ENCODE results near the gene ALS2. TPM values are rescaled to one million over a fixed set of nuclear protein-coding genes. Genes with fewer than 3 reads are reported as not detected.

The ALS2 gene
- total RNA-seq, 1 experiment from 2014 or later: 28.4 TPM

DNA sequence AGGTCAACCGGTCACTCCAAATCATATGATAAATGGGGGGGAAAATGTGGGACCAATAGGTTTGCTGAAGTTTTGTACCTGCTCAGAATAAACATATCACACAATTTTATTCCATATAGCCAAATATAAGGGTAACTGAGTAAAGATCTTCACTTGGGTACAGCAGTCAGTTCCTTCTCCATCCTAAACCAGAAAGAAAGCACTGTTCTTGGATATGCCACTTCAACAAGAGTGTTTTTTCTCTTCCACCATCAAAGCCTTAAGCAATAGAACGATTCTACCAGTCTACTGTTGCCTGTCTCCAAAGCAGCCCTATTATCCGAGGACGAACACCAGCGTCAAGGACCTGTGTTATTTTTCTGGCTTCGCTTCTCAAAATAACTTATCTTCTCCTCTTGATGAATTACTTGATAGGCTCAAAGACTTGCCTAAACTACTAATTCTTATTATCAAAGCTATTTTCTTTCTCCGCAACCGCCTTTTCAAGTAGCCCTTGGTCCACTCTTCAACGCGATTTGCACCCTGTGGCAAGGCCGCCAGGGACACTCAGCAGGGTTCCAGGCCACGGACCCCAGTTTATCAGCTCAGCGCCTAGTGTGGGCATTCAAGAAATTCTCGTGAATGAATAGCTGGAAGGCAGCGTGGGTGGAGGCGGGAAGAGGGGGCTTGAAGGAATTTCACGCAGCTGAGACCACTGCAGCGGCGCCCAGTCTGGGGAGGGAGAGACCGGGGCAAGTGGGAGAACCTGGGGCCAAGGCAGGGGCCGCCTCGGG, 646 bp downstream of the ALS2 start:
- Histone ChIP-seq H3K18ac (ENCODE audit: insufficient read length, low read depth, low read length) (peak overlapping the region; percentile 73), H3K23ac (ENCODE audit: insufficient read length, low read depth, low read length) (no peak overlapping the region), H2BK15ac (ENCODE audit: low read depth, low read length) (no peak overlapping the region), H3K79me2 (ENCODE audit: insufficient read depth, low read length) (peaks cover 12% of the 10 kb centered on the region; the same call in 1 of the 2 replicates), H4K20me1 (ENCODE audit: control insufficient read depth, insufficient read depth, insufficient read length) (no peaks in the 10 kb centered on the region), H4K5ac (ENCODE audit: insufficient read length, low read depth, low read length) (no peak overlapping the region), H3T11ph (ENCODE audit: low read length) (no peak overlapping the region), H3K56ac (ENCODE audit: insufficient read length, low read depth, low read length) (no peak overlapping the region), H3K4me1 (ENCODE audit: insufficient read depth, low read length) (peaks cover 4% of the 10 kb centered on the region; the same call in 1 of the 2 replicates), H4K8ac (replicated peaks; ENCODE audit: insufficient read length, low read depth, low read length) (no peak overlapping the region), H3K23me2 (ENCODE audit: insufficient read length, low read depth, low read length, poor library complexity, severe bottlenecking) (peaks cover 15% of the 10 kb centered on the region), H2BK120ac (ENCODE audit: low read depth, low read length, poor library complexity, severe bottlenecking) (no peak overlapping the region), H3K9ac (ENCODE audit: extremely low read depth, insufficient read length, low read length) (peak overlapping the region; percentile 78), H2BK5ac (ENCODE audit: insufficient read length, low read length) (no peak overlapping the region), H2BK20ac (ENCODE audit: low read depth, low read length, poor library complexity, severe bottlenecking) (no peak overlapping the region), H3K27ac (ENCODE audit: insufficient read length, low read depth, low read length) (peak overlapping the region; percentile 18), H3K14ac (ENCODE audit: insufficient read depth, low read length) (peak overlapping the region; percentile 86), H2AK5ac (ENCODE audit: insufficient read length, low read length) (no peak overlapping the region), H4K91ac (ENCODE audit: insufficient read length, low read depth, low read length) (no peak overlapping the region), H3K79me1 (ENCODE audit: insufficient read depth, low read depth, low read length, poor library complexity, severe bottlenecking) (no peaks in the 10 kb centered on the region), H3K4ac (ENCODE audit: low read depth, low read length) (no peak overlapping the region), H2AFZ (ENCODE audit: low read length) (no peak overlapping the region), H2BK12ac (ENCODE audit: insufficient read length, low read depth, low read length) (no peak overlapping the region), H3K9me3 (ENCODE audit: control insufficient read depth, low read depth, low read length) (no peaks in the 10 kb centered on the region), H3K4me2 (ENCODE audit: insufficient read depth, insufficient read length, low read length) (peak overlapping the region; percentile 79), H3K27me3 (ENCODE audit: insufficient read depth, low read length) (no peaks in the 10 kb centered on the region)
- DNase-seq: no peak
- Mint-ChIP-seq H3K4me3 (peak overlapping the region; percentile 85 to 93), H3K9me3 (no peaks in the 10 kb centered on the region), H3K36me3 (ENCODE audit: insufficient read depth in 1 of 3, low read depth in 3 of 3) (no peaks in the 10 kb centered on the region), H3K27me3 (ENCODE audit: low read depth) (peaks cover 5% of the 10 kb centered on the region; the same call in 1 of the 2 replicates), H3K4me1 (peaks cover 34% of the 10 kb centered on the region in 2 experiments), H3K27ac (peak overlapping the region; percentile 72 to 97 (median 92); a peak in 6 of 7 replicates)
- no peak for TF ChIP-seq CTCF (conservative IDR thresholded peaks at IDR 0.05)
- no CpG with 5 or more reads among the region's 22 CpGs for WGBS (ENCODE audit: extremely low coverage, insufficient read length, low lambda C conversion rate)
